Panc1 (cell line): ENCODE measurements around the gene CCDC174. TPM values are rescaled to one million over a fixed set of nuclear protein-coding genes. Genes with fewer than 3 reads are reported as not detected.

Experiments used
- ATAC-seq: fragments of 200-7000 bp; cut with Tn5 transposase; 2 replicates; pipeline ENCODE4 v1.9.1; 2020; ENCODE audit warnings: mild to moderate bottlenecking, moderate library complexity
- BruUV-seq: library from RNA; stranded (reverse); fragments of 400-500 nt; replicated peaks from 2 replicates; lab custom pipeline; 2021; lab: Mats Ljungman, UMichigan
- CTCF ChIA-PET: fragments of 300-600 bp; sonication (Branson Sonifier 250); formaldehyde crosslinking; loops from one replicate; lab custom pipeline; 2022; ENCODE audit warnings: antibody characterized with exemption; lab: Charles Lee
- POLR2A ChIA-PET: fragments of 300-600 bp; sonication (Branson Sonifier 250); formaldehyde crosslinking; loops from one replicate; lab custom pipeline; 2022; ENCODE audit warnings: antibody characterized with exemption; lab: Charles Lee
- DNase-seq: peaks from one replicate; pipeline ENCODE4 v3.0.0-alpha.2; 2010; ENCODE audit warnings: low read depth, low spot score
- H3K27ac ChIP-seq: 2 replicates; pipeline ENCODE4 v1.5.1; 2011; ENCODE audit warnings: mild to moderate bottlenecking, low read length, inconsistent platforms
- H3K27me3 ChIP-seq: fragments of 200-500 bp; sonication (Bioruptor generic); 2 replicates; pipeline ENCODE4 v1.6.0; 2014; ENCODE audit warnings: low read length, inconsistent platforms; ENCODE audit not compliant: control insufficient read depth, insufficient read depth
- H3K36me3 ChIP-seq: fragments of 200-500 bp; sonication (Bioruptor generic); 2 replicates; pipeline ENCODE4 v1.5.1; 2014; ENCODE audit warnings: inconsistent platforms, mild to moderate bottlenecking, low read length, moderate library complexity; ENCODE audit not compliant: control insufficient read depth, insufficient read depth
- H3K4me1 ChIP-seq: 2 replicates; pipeline ENCODE4 v1.5.1; 2011; ENCODE audit warnings: inconsistent platforms, mild to moderate bottlenecking, low read length, moderate library complexity; ENCODE audit not compliant: control insufficient read depth, insufficient read depth
- H3K4me3 ChIP-seq, 2 experiments: 2 replicates each; pipeline ENCODE4 v1.5.1; 2011 to 2012; ENCODE audit warnings: low read depth in 2 of 2, low read length in 2 of 2, mild to moderate bottlenecking in 2 of 2, inconsistent platforms in 1 of 2, moderate library complexity in 1 of 2
- H3K9me3 ChIP-seq: fragments of 200-500 bp; sonication (Bioruptor generic); 2 replicates; pipeline ENCODE4 v1.5.1; 2014; ENCODE audit warnings: low read depth, mild to moderate bottlenecking, inconsistent platforms, low read length, moderate library complexity; ENCODE audit not compliant: control insufficient read depth, insufficient read depth
- CTCF ChIP-seq: fragments of 450-650 bp; IDR thresholded peaks from 2 replicates; pipeline ENCODE4 v1.5.1; 2017; ENCODE audit warnings: mild to moderate bottlenecking
- POLR2AphosphoS5 ChIP-seq: IDR thresholded peaks from 2 replicates; pipeline ENCODE4 v1.6.1; 2012; ENCODE audit warnings: mild to moderate bottlenecking, low read depth, low read length, moderate library complexity
- REST ChIP-seq, 2 experiments: IDR thresholded peaks; 2 replicates each; pipeline ENCODE4 v1.6.1; 2011 to 2012; ENCODE audit warnings: low read depth in 2 of 2, control low read depth in 1 of 2, low read length in 1 of 2, mild to moderate bottlenecking in 1 of 2, moderate library complexity in 1 of 2; ENCODE audit not compliant: insufficient read depth in 1 of 2
- SIN3A ChIP-seq: IDR thresholded peaks from 2 replicates; pipeline ENCODE4 v1.6.1; 2012; ENCODE audit warnings: low read depth, mild to moderate bottlenecking, low read length, moderate library complexity, borderline replicate concordance; ENCODE audit not compliant: insufficient read depth
- TCF7L2 ChIP-seq: IDR thresholded peaks from 2 replicates; pipeline ENCODE4 v1.6.1; 2011; ENCODE audit warnings: mild to moderate bottlenecking, low read depth, low read length, inconsistent platforms
- in situ Hi-C: cut with HindIII; loops from 2 replicates; pipeline ENCODE4 v1.10.0; 2016; ENCODE audit warnings: low sequenced_read_pairs, low pct_unique_long_range_greater_than_20kb
- intact Hi-C: fragments of 100-400 bp; cut with micrococcal nuclease; formaldehyde crosslinking; loops from one replicate; pipeline ENCODE4 v1.10.0; 2022; ENCODE audit not compliant: unreplicated experiment
- total RNA-seq: library from RNA; stranded (reverse); gene quantifications from one replicate; pipeline ENCODE4 v1.2.1, GENCODE V29; 2021; ENCODE audit not compliant: unreplicated experiment

CCDC174 gene
- total RNA-seq, 1 experiment from 2014 or later, result 10.6 TPM

- in situ Hi-C loops (no loop called here), intact Hi-C loops (no loop called here)
- TF ChIP-seq CTCF (no peak), POLR2AphosphoS5 (no peak), TCF7L2 (no peak), REST (IDR thresholded peaks at IDR 0.05; ENCODE audit: insufficient read depth in 1 of 2, low read depth in 2 of 2, low read length in 1 of 2) (no peak), SIN3A (no peak)
- Histone ChIP-seq H3K36me3 (no peaks in the 10 kb centered on the region), H3K4me1 (no peaks in the 10 kb centered on the region; the same call in 1 of the 2 replicates), H3K9me3 (no peaks in the 10 kb centered on the region), H3K27me3 (no peaks in the 10 kb centered on the region), H3K4me3 (peak overlapping the region; percentile 44 to 51), H3K27ac (no peak overlapping the region)
- ChIA-PET POLR2A (no interaction called here), CTCF (interaction anchor here (0.6 kb wide), 1 partner anchor 14 kb away, joined by 4 read pairs; no protein-coding TSS in a partner anchor)
- DNase-seq, result no peak
- BruUV-seq, result no TSS peak
- ATAC-seq, result peak; percentile 85
Measured at GRCh38 chr3:14602804-14603644, 48.5 kb upstream of the CCDC174 start.

GRCh38 chr3:14605067-14605466 lies 46.5 kb upstream of the CCDC174 start:
- DNase-seq (no peak), ATAC-seq (no peak)
- intact Hi-C loops (no loop called here), in situ Hi-C loops (no loop called here)
- Histone ChIP-seq H3K4me1 (no peaks in the 10 kb centered on the region; the same call in 1 of the 2 replicates), H3K27ac (no peak overlapping the region), H3K4me3 (no peak overlapping the region), H3K9me3 (no peaks in the 10 kb centered on the region), H3K27me3 (no peaks in the 10 kb centered on the region), H3K36me3 (no peaks in the 10 kb centered on the region)
- no TSS peak for BruUV-seq
- CTCF ChIA-PET, result no interaction called here
- TF ChIP-seq REST (IDR thresholded peaks at IDR 0.05; ENCODE audit: insufficient read depth in 1 of 2, low read depth in 2 of 2, low read length in 1 of 2), result no peak
- TF ChIP-seq TCF7L2, result no peak
- no peak for TF ChIP-seq POLR2AphosphoS5
- no peak for TF ChIP-seq CTCF
- no peak for TF ChIP-seq SIN3A
- POLR2A ChIA-PET, result interaction anchor here (0.6 kb wide), 1 partner anchor 105 kb away, joined by 3 read pairs; no protein-coding TSS in a partner anchor
